Measurements from ENCODE around the gene ADGRG1.

The ADGRG1 gene

GRCh38 chr16:57675741-57676551 lies 47.5 kb downstream of the ADGRG1 start:
- TF ChIP-seq CTCF (IDR thresholded peaks at IDR 0.05; ENCODE audit: low read depth, low read length) = no peak
- Histone ChIP-seq H3K9me3 (no peaks in the 10 kb centered on the region), H3K27me3 (no peaks in the 10 kb centered on the region), H3K4me1 (no peaks in the 10 kb centered on the region; the same call in 1 of the 2 replicates), H3K36me3 (no peaks in the 10 kb centered on the region), H3K4me3 (ENCODE audit: low read depth, low read length) (no peak overlapping the region)
- DNase-seq = no peak

- Histone ChIP-seq H3K9me3 (no peaks in the 10 kb centered on the region), H3K4me3 (ENCODE audit: low read depth, low read length) (no peak overlapping the region), H3K36me3 (no peaks in the 10 kb centered on the region), H3K4me1 (no peaks in the 10 kb centered on the region; the same call in 1 of the 2 replicates), H3K27me3 (no peaks in the 10 kb centered on the region)
- no peak for TF ChIP-seq CTCF (IDR thresholded peaks at IDR 0.05; ENCODE audit: low read depth, low read length)
- no peak for DNase-seq
Measured at GRCh38 chr16:57676553-57677085, 48.2 kb downstream of the ADGRG1 start.

GRCh38 chr16:57677622-57678369 lies 49.4 kb downstream of the ADGRG1 start:
- no peak for DNase-seq
- H3K36me3 ChIP-seq = no peaks in the 10 kb centered on the region
- no peak overlapping the region for H3K4me3 ChIP-seq (ENCODE audit: low read depth, low read length)
- no peaks in the 10 kb centered on the region; the same call in 1 of the 2 replicates for H3K4me1 ChIP-seq
- no peaks in the 10 kb centered on the region for H3K27me3 ChIP-seq
- no peak for TF ChIP-seq CTCF (IDR thresholded peaks at IDR 0.05; ENCODE audit: low read depth, low read length)
- no peaks in the 10 kb centered on the region for H3K9me3 ChIP-seq

GRCh38 chr16:57679016-57679415 lies 50.6 kb downstream of the ADGRG1 start:
- Histone ChIP-seq H3K4me1 (no peaks in the 10 kb centered on the region; the same call in 1 of the 2 replicates), H3K4me3 (ENCODE audit: low read depth, low read length) (no peak overlapping the region), H3K36me3 (no peaks in the 10 kb centered on the region), H3K9me3 (no peaks in the 10 kb centered on the region), H3K27me3 (no peaks in the 10 kb centered on the region)
- TF ChIP-seq CTCF (IDR thresholded peaks at IDR 0.05; ENCODE audit: low read depth, low read length) = no peak
- DNase-seq = no peak

- TF ChIP-seq CTCF (IDR thresholded peaks at IDR 0.05; ENCODE audit: low read depth, low read length) = no peak
- no peaks in the 10 kb centered on the region for H3K9me3 ChIP-seq
- no peaks in the 10 kb centered on the region for H3K27me3 ChIP-seq
- no peak for DNase-seq
- no peaks in the 10 kb centered on the region; the same call in 1 of the 2 replicates for H3K4me1 ChIP-seq
- H3K36me3 ChIP-seq = no peaks in the 10 kb centered on the region
- no peak overlapping the region for H3K4me3 ChIP-seq (ENCODE audit: low read depth, low read length)
Measured at GRCh38 chr16:57679767-57680482, 51.5 kb downstream of the ADGRG1 start.
